Heart left ventricle (tissue), 13 donors: ENCODE measurements around the gene OSCAR.

Experiments used
- POLR2A ChIP-seq, 2 donors: fragments of 450-650 bp; IDR thresholded peaks; one replicate each; pipeline ENCODE4 v1.6.1; 2017; ENCODE audit warnings: antibody characterized with exemption in 2 of 2, mild to moderate bottlenecking in 2 of 2, moderate library complexity in 2 of 2
- TF ChIP-seq, protein P1 (sequence below), 12 donors: fragments of 200-600 bp; sonication (generic) in 4 of 12; IDR thresholded peaks; one replicate each; pipeline versions ENCODE4 v1.5.0 to v1.8.0; 2018 to 2022; ENCODE audit warnings: antibody characterized with exemption in 12 of 12, mild to moderate bottlenecking in 5 of 12
- donor health status: ischemic (EF 13 %, LVEDD 7.1; RV severe dilation, severe dysfunction).
- donor health status: DM: no; HTN: yes; CAD: no.
- donor health status: DM: no; HTN: no; CAD: no.
- donor health status: ischemic (EF 25% LVEDD 6.9; RV normal size, moderate dysfunction).
- donor health status: ischemic (EF 25% LVEDD 5.7; RV mildly dilated, moderate dysfunction).
- donor health status: ischemic (EF 35%, LVEDD 5.7; RV mildly dilated, moderate dysfunction).
- donor health status: nonischemic (EF 11% LVEDD 7.7; RV severe dilation, severe dysfunction).
- donor health status: DM: yes; HTN: yes; CAD: no.
- donor health status: PGD.
- donor health status: ischemic (EF 29% LVEDD 5.4; RV normal size, mild dysfunction).
- donor health status: nonischemic (EF 23%, LVEDD 6.1; RV moderate dilation, normal function).

GRCh38 chr19:54047616-54048015 is 53.0 kb downstream of the OSCAR start:
- TF ChIP-seq, protein P1, sequence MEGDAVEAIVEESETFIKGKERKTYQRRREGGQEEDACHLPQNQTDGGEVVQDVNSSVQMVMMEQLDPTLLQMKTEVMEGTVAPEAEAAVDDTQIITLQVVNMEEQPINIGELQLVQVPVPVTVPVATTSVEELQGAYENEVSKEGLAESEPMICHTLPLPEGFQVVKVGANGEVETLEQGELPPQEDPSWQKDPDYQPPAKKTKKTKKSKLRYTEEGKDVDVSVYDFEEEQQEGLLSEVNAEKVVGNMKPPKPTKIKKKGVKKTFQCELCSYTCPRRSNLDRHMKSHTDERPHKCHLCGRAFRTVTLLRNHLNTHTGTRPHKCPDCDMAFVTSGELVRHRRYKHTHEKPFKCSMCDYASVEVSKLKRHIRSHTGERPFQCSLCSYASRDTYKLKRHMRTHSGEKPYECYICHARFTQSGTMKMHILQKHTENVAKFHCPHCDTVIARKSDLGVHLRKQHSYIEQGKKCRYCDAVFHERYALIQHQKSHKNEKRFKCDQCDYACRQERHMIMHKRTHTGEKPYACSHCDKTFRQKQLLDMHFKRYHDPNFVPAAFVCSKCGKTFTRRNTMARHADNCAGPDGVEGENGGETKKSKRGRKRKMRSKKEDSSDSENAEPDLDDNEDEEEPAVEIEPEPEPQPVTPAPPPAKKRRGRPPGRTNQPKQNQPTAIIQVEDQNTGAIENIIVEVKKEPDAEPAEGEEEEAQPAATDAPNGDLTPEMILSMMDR (IDR thresholded peaks at IDR 0.05), result no peak
- TF ChIP-seq POLR2A (IDR thresholded peaks at IDR 0.05), result no peak
